ENCODE results near the gene SMAD4. TPM values are rescaled to one million over a fixed set of nuclear protein-coding genes. Genes with fewer than 3 reads are reported as not detected.

SMAD4 gene
- total RNA-seq, 1 donor from 2014 or later = 87.2 TPM

DNA sequence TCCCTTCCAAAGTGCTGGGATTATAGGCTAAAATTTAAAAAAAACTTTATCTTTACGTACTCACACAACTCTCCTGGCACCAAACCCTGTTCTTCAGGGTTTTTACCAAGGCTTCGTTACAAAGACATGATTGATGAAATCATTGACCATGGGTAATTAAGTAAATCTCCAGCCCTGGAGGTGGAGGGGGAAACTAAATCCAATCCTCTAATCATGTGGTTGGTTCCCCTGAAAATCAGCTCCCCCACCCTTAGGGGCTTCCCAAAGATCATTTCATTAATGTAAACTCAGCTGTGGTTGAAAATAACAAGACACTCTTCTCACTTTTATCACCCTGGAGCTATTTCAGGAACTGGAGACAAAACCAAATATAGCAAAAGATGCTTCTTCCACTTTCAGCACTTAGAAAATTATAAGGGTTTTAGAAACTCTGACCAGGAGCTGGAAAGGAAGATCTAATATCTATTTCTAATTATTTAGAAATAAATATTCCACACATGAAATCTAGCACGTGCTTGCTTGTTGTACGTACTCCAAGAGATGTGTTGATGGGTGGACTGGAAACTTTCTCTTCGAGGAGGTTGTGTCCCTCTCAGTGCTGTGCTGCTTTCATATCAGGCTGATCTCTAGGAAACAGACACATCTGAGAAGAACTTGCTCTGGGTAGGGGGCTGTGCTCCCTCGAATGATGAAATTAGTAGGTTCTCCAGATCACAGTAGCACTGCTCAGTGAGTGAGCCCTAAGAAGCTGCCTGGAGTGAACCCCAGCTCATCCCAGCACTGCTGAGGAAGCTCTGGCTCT is 67.2 kb downstream of the SMAD4 start:
- Mint-ChIP-seq H3K27me3 (ENCODE audit: unreplicated experiment) (no peaks in the 10 kb centered on the region), H3K27ac (ENCODE audit: unreplicated experiment) (no peak overlapping the region), H3K4me1 (ENCODE audit: unreplicated experiment) (no peaks in the 10 kb centered on the region), H3K9me3 (ENCODE audit: unreplicated experiment) (no peaks in the 10 kb centered on the region), H3K36me3 (ENCODE audit: low read depth, unreplicated experiment) (peaks cover 3% of the 10 kb centered on the region), H3K4me3 (ENCODE audit: unreplicated experiment) (no peak overlapping the region)
- no peak for DNase-seq (ENCODE audit: low spot score)
- TF ChIP-seq, protein P1, sequence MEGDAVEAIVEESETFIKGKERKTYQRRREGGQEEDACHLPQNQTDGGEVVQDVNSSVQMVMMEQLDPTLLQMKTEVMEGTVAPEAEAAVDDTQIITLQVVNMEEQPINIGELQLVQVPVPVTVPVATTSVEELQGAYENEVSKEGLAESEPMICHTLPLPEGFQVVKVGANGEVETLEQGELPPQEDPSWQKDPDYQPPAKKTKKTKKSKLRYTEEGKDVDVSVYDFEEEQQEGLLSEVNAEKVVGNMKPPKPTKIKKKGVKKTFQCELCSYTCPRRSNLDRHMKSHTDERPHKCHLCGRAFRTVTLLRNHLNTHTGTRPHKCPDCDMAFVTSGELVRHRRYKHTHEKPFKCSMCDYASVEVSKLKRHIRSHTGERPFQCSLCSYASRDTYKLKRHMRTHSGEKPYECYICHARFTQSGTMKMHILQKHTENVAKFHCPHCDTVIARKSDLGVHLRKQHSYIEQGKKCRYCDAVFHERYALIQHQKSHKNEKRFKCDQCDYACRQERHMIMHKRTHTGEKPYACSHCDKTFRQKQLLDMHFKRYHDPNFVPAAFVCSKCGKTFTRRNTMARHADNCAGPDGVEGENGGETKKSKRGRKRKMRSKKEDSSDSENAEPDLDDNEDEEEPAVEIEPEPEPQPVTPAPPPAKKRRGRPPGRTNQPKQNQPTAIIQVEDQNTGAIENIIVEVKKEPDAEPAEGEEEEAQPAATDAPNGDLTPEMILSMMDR (IDR thresholded peaks at IDR 0.05; ENCODE audit: unreplicated experiment) = no peak

DNA sequence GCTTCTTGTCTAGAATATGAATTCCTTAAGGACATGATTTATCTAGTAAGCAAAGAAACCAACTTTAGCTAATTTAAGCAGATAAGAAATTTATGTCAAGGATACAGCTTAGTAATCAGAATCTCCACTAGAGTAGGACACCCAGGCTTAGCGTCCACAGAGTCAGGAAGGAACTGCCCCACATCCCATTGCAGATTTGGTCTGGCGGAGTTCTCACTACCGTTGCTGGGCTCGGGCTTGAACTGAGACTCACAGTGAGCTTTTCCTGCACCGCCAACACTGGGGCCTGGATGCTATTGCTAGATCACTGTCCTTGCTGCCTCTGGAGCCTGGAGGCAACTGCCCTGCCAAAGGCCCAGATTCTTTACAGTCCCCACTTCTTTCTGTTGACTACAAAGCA is 68.1 kb downstream of the SMAD4 start:
- Mint-ChIP-seq H3K27me3 (ENCODE audit: unreplicated experiment) (no peaks in the 10 kb centered on the region), H3K4me1 (ENCODE audit: unreplicated experiment) (no peaks in the 10 kb centered on the region), H3K36me3 (ENCODE audit: low read depth, unreplicated experiment) (peaks cover 3% of the 10 kb centered on the region), H3K27ac (ENCODE audit: unreplicated experiment) (no peak overlapping the region), H3K9me3 (ENCODE audit: unreplicated experiment) (no peaks in the 10 kb centered on the region), H3K4me3 (ENCODE audit: unreplicated experiment) (no peak overlapping the region)
- TF ChIP-seq, protein P1 (IDR thresholded peaks at IDR 0.05; ENCODE audit: unreplicated experiment) = no peak
- DNase-seq (ENCODE audit: low spot score) = no peak

DNA sequence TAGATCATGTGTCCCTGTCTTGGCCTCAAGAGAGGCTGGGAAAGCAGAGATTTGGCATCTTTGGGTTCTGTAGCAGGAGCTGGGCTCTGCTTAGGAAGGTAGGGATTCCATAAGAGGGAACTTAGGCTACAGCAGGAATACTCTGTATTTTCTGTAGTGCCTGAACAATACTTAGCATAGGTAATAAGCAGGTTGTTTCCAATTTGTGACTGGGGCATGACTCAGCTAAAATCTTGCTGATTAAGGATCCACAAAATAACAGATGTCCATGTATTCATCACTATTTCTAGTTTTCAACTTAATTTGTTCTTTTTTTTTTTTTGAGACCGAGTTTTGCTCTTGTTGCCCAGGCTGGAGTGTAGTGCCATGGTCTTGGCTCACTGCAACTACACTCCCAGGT is 68.5 kb downstream of the SMAD4 start:
- no peak for DNase-seq (ENCODE audit: low spot score)
- H3K4me1 Mint-ChIP-seq (ENCODE audit: unreplicated experiment) = no peaks in the 10 kb centered on the region
- no peaks in the 10 kb centered on the region for H3K27me3 Mint-ChIP-seq (ENCODE audit: unreplicated experiment)
- no peak overlapping the region for H3K4me3 Mint-ChIP-seq (ENCODE audit: unreplicated experiment)
- peaks cover 3% of the 10 kb centered on the region for H3K36me3 Mint-ChIP-seq (ENCODE audit: low read depth, unreplicated experiment)
- no peak overlapping the region for H3K27ac Mint-ChIP-seq (ENCODE audit: unreplicated experiment)
- no peaks in the 10 kb centered on the region for H3K9me3 Mint-ChIP-seq (ENCODE audit: unreplicated experiment)
- TF ChIP-seq, protein P1 (IDR thresholded peaks at IDR 0.05; ENCODE audit: unreplicated experiment) = no peak

DNA sequence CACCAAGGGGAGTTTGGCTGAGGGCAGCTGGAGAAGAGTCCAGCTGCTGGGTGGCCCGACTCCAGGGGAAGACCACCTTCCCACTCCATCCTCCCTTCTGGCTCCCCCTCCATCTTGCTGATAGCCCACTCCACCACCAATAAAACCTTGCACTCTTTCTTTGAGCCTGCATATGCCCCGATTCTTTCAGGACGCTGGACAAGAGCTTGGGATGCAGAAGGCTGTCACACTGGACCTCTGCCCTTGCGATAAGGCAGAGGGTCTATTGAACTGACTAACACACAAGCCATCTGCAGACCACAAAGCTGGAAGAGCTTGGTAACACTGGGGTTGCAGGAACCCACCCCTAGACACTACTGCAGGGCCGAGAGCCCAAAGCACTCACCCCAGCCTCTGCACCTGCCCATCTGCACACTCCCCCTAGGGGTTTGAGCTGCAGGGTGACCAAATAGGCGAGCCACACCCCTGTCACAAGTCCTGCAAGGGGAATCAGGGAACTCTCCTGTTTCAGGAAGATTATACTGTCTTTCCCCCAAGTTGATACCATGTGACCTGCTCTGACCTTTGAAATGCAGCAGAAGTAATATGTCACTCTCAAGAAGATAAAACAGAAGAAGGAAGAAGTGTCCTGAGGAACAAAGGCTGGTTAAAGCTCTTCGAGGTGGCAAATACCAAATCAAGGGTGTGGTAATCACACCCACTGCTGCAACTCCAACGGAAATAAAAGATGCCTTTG is 70.5 kb downstream of the SMAD4 start:
- Mint-ChIP-seq H3K27me3 (ENCODE audit: unreplicated experiment) (no peaks in the 10 kb centered on the region), H3K4me1 (ENCODE audit: unreplicated experiment) (no peaks in the 10 kb centered on the region), H3K27ac (ENCODE audit: unreplicated experiment) (no peak overlapping the region), H3K36me3 (ENCODE audit: low read depth, unreplicated experiment) (peaks cover 3% of the 10 kb centered on the region), H3K9me3 (ENCODE audit: unreplicated experiment) (no peaks in the 10 kb centered on the region), H3K4me3 (ENCODE audit: unreplicated experiment) (no peak overlapping the region)
- no peak for DNase-seq (ENCODE audit: low spot score)
- TF ChIP-seq, protein P1 (IDR thresholded peaks at IDR 0.05; ENCODE audit: unreplicated experiment) = no peak

DNA sequence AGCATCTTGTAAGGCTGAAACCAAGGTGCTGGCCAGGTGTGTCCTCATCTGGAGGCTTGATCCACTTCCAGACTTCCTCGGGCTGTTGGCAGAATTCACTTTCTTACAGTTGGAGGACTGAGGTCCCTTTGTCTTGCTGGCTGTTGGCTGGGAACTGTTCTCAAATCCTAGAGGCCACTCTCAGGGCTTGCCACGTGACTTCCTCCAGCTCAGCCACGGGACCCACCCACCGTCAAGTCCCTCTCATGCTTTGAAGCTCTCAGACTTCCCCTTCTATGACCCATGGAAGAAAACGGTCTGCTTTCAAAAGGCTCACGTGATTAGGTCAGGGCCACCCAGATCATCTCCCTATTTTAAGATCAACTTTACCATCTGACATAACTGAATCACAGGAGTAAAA is 77.1 kb downstream of the SMAD4 start:
- DNase-seq (ENCODE audit: low spot score) = no peak
- H3K36me3 Mint-ChIP-seq (ENCODE audit: low read depth, unreplicated experiment) = no peaks in the 10 kb centered on the region
- no peak overlapping the region for H3K27ac Mint-ChIP-seq (ENCODE audit: unreplicated experiment)
- H3K9me3 Mint-ChIP-seq (ENCODE audit: unreplicated experiment) = peaks cover 3% of the 10 kb centered on the region
- peaks cover 2% of the 10 kb centered on the region for H3K27me3 Mint-ChIP-seq (ENCODE audit: unreplicated experiment)
- H3K4me1 Mint-ChIP-seq (ENCODE audit: unreplicated experiment) = peaks cover 12% of the 10 kb centered on the region
- no peak overlapping the region for H3K4me3 Mint-ChIP-seq (ENCODE audit: unreplicated experiment)
- TF ChIP-seq, protein P1 (IDR thresholded peaks at IDR 0.05; ENCODE audit: unreplicated experiment) = no peak
